SIG-M5 treated with dmso at 0.1 percent for 504 hours (cell line): ENCODE results near the gene RALGDS.
"Not testable (repeated sequence)": the region's sequence is repeated elsewhere in the genome, so short reads cannot be mapped to it uniquely, and the experiment has no call there.

ENCODE experiments used
- DNase-seq: peaks from one replicate; lab custom pipeline; 2025; ENCODE audit not compliant: unreplicated experiment; lab: John Stamatoyannopoulos, UW

The RALGDS gene

DNA sequence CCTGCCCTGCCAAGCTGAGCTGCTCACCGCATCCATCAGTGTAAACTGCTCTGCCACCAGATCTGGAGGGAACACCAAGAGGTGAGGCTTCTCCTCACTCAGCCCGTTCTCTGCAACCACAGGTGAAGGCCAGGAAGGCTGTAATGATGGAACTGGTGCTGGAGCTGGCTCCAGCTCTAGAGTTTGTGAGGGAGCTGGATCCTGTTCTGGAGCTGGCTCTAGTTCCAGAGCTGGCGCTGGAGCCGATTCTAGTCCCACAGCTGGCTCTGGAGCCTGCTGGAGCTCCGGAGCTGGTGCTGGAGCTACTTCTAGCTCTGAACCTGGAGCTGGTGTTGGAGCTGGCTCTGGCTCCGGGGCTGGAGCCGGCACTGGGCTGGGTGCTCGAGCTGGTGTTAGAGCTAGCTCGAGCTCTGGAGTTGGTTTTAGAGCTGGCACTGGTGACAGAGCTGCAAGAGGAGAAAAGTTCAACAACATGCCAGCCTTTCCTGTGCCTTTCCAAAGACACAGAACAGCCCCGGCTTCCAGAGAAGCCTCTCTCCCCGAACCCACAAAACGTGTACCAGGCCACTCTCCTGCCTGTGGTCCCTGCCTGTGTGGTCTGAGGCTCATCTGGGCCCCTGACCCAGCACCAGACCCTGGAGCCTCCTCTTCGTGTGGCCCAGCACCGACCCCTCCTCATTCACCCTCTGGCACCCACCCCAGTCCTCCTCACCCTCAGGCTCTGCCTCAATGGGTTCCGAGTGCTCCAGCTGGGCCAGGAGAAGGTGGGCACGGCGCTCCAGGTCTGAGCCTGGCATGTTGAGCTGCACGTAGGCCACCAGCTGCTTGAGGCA is 12.9 kb downstream of the RALGDS start:
- no peak for DNase-seq

GRCh38 chr9:133107245-133107722 is 13.8 kb downstream of the RALGDS start:
- no peak for DNase-seq

DNA sequence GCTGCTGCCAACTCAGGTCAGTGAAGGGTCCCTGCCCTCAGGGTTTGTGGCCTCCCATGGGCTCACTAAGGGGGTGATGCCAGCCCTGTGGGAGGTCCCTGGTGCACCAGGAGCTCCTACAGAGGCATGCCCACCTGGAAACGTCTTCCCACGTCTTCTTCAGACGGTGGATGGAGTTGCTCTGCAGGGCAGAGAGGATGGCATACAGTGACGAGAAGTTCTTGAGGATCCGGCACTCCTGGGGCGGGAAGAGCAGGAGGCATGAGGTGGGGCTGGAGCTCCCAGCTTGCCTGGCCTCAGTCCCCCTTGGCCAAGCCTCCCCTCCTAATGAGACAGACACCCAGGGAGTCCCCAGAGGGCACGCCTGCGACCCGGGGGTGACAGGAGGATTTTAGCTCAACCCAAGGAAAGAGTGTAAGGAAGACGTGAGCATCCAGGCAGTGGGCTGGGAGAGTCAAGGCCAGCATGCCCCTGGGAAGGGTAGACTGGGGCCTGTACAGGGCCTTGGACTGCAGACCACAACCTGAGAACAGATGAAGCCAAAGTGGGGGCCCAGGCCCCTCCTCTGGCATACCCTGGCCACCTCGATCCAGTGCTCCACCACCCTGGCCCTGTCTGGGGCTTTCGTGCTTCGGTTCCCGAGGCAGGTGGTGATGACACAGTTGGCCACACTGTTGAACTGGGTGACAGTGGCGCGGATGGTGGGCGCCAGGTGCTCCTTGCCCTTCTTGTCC is 14.4 kb downstream of the RALGDS start:
- DNase-seq: no peak

- DNase-seq: no peak
These were observed 15.6 kb downstream of the RALGDS start for GRCh38 chr9:133105461-133105770.

- DNase-seq: no peak
These were observed 16.2 kb downstream of the RALGDS start for GRCh38 chr9:133104718-133105460.

DNA sequence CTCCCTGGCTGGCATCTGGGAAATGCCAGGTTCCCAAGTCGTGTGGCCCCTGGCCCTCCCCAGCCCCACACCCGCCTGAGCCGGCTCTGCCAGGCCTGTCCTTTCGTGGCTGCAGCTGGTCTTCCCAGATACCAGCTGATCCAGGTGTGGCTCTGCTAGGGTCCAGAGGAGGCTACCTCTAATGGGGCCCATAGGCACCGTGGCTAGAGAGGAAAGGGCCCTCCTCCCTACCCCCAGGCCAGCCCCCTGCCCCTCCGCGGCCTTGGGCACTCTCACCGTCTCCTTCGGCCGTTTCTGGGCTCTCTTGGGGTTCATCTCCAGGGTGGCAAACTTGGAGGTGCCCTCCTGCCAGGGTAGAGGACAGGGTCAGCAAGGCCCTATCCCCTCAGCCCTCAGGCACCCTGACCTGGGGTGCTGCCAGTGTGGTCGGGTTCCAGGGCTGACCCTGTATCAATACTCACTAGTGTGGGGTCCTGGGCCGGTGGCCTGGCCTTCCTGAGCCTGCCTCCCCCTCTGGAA is 17.0 kb downstream of the RALGDS start:
- DNase-seq: no peak

GRCh38 chr9:133103183-133103986 is 17.7 kb downstream of the RALGDS start:
- no peak for DNase-seq

- no peak for DNase-seq
These were observed 18.6 kb downstream of the RALGDS start for GRCh38 chr9:133102190-133103021.

DNA sequence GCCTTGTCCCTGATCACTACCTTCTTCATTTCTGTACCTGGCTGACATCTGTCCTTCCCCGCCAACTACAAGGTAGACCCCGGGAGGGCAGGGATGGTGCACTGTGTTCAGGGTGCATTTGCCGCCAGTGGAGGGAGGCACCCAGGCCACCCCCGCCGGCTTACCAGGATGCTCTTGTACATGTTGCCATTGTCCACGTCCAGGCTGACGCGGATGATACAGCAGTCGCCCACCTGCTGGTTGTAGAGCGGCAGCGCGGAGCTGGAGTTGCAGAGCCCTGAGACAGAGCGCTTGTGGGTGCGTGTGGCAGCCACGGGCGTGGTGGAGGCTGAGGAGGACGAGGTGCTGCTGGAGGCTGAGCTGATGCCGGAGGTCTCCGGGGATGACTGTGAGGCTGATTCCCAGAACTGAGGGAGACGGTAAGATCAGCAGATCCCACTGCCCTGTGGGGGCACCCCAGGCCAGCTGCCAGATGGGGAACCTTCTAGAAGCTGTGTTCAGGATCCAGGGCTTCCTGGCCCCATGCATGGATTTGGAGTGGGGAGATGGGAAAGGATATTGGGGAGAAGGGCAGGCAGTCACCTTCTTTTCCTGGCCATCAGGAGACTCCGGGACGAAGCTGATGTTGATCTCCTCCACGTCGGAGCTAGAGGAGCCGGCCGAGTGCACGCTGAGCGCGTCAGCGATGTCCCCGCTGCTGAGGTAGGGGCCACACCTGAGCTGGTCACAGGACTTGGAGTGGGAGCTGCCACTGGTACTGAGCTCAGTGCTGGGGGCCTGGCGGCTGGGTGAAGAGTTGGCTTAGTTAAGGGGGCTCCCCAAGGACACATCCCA is 19.5 kb downstream of the RALGDS start:
- DNase-seq: no peak

- DNase-seq: no peak
These were observed 20.3 kb downstream of the RALGDS start for GRCh38 chr9:133100506-133101355.

- no peak for DNase-seq
These were observed 21.1 kb downstream of the RALGDS start for GRCh38 chr9:133099726-133100505.

DNA sequence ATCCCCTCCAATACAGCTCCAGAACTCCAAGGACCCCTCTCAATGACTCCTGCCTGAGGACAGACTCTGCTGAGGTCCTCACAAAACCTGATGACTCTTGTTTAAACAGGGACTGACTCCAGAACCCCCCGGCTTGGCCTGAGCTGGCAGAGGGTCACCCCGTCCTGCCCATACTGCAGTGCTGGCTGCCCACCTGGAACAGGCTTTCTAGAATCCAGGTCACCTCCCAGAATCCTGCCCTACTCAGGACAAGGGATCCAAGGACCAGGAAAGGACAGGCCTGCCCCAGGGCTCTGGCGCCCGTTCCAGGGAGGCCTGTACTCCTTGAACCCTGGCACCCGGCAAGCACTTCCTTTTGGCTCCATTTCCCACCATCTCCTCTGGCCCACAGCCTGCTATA is 22.2 kb downstream of the RALGDS start:
- no peak for DNase-seq

DNA sequence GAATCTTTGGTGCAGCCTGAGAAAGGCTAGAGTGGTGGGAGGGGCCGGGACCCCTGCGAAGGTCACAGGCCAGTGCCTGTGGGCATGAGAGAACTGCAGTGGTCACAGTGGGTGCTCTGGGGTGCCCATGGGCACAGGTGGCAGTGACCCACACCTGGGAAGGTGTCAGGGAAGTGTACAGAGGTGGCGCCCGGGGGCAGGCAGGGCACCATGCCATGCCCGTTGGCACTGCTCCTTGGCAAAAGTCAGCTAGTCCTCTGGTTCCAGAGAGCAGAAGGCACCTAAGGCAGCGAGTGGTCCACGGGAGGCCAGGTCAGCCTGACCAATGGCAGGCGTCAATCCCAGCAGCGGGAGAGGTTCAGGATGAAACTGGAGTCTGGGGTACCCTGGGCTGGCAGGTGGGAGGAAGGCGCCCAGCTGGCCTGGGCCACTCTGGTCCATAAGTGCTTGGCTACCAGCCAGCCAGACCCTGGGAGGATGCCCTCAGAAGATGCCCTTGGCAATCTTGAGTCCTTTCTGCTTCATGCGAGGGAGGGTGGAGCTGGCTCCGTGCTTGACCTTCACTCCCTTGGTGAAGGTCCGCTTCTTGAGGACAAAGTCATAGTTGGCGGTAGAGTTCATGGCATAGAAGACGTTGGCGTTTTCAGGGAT is 22.8 kb downstream of the RALGDS start:
- no peak for DNase-seq

DNA sequence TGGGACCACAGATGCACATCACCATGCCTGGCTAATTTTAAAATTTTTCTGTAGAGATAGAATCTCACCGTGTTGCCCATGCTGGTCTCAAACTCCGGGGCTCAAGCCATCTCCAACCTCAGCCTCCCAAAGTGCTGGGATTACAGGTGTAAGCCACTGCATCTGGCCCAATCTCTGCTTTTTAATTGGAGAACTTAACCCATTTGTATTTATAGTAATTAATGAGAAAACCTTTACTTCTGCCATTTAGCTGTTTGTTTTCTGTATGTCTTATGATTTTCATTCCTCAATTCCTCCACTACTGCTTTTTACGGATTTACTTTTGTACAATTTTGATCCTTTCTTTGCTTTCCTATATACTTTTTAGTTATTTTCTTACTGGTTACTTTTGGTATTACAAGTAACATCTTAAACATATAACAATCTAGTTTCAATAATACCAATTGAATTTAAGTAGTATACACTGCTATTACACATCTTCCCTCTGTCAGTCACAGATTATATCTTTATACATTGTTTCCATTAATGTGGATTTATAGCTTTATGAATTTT is 26.1 kb downstream of the RALGDS start:
- no peak for DNase-seq

DNA sequence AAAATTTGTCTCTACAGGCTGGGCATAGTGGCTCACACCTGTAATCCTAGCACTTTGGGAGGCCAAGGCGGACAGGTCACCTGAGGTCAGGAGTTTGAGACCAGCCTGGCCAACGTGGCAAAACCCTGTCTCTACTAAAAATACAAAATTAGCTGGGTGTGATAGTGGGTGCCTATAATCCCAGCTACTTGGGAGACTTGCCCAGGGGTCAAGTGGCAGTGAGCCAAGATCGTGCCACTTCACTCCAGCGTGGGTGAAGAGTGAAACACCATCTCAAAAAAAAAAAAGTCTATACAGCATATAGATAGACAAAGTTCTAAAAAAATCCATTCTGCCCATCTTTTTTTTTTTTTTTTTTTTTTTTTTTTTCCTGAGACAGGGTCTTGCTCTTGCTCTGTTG is 26.7 kb downstream of the RALGDS start:
- not testable (repeated sequence) for DNase-seq

GRCh38 chr9:133090752-133091385 is 30.2 kb downstream of the RALGDS start:
- no peak for DNase-seq
